AG04449 (cell line): ENCODE data around the gene SLC13A5.
A peak's percentile ranks its signal among the peaks of the same experiment; 100 is the strongest.

Source experiments
- CTCF ChIA-PET: fragments of 350-600 bp; formaldehyde crosslinking; extraction: SDS; loops from one replicate; lab custom pipeline; 2021; ENCODE audit warnings: antibody characterized with exemption; lab: Yijun Ruan, JAX
- POLR2A ChIA-PET: fragments of 400-600, 350-600 bp; formaldehyde crosslinking; extraction: SDS; loops from one replicate; lab custom pipeline; 2020; ENCODE audit warnings: antibody characterized with exemption, inconsistent platforms; lab: Yijun Ruan, JAX
- DNase-seq: peaks from one replicate; pipeline ENCODE4 v3.0.0-alpha.2; 2010; ENCODE audit warnings: low read depth, low spot score
- H3K4me3 ChIP-seq: 2 replicates; pipeline ENCODE4 v1.5.1; 2011; ENCODE audit warnings: low read depth, mild to moderate bottlenecking, control low read depth, low read length
- CTCF ChIP-seq: IDR thresholded peaks from one replicate; pipeline ENCODE4 v1.5.1; 2011; ENCODE audit warnings: mild to moderate bottlenecking, moderate library complexity, low read length, control low read depth, inconsistent platforms; ENCODE audit not compliant: insufficient read depth; ENCODE audit errors: missing control alignments

The SLC13A5 gene

GRCh38 chr17:6648181-6648580, 65.0 kb downstream of the SLC13A5 start:
- CTCF ChIA-PET: interaction anchor here (1.0 to 2.2 kb wide), 3 partner anchors 18 to 177 kb away, joined by 5 to 7 read pairs (median 5); no protein-coding TSS in a partner anchor
- no peak overlapping the region for H3K4me3 ChIP-seq
- POLR2A ChIA-PET: no interaction called here
- DNase-seq: no peak
- peak; percentile 8 for TF ChIP-seq CTCF

- POLR2A ChIA-PET: no interaction called here
- no peak for DNase-seq
- CTCF ChIA-PET: no interaction called here
These were observed 69.6 kb downstream of the SLC13A5 start for GRCh38 chr17:6643451-6644125.

GRCh38 chr17:6642592-6642991, 70.6 kb downstream of the SLC13A5 start:
- ChIA-PET CTCF (interaction anchor here (1.8 to 2.2 kb wide), 2 partner anchors 23 to 170 kb away, joined by 6 to 20 read pairs; no protein-coding TSS in a partner anchor), POLR2A (no interaction called here)
- TF ChIP-seq CTCF: no peak
- no peak overlapping the region for H3K4me3 ChIP-seq
- no peak for DNase-seq

More at GRCh38 chr17:6643451-6644125, 69.6 kb downstream of the SLC13A5 start:
- H3K4me3 ChIP-seq: no peak overlapping the region
- TF ChIP-seq CTCF: no peak

DNA sequence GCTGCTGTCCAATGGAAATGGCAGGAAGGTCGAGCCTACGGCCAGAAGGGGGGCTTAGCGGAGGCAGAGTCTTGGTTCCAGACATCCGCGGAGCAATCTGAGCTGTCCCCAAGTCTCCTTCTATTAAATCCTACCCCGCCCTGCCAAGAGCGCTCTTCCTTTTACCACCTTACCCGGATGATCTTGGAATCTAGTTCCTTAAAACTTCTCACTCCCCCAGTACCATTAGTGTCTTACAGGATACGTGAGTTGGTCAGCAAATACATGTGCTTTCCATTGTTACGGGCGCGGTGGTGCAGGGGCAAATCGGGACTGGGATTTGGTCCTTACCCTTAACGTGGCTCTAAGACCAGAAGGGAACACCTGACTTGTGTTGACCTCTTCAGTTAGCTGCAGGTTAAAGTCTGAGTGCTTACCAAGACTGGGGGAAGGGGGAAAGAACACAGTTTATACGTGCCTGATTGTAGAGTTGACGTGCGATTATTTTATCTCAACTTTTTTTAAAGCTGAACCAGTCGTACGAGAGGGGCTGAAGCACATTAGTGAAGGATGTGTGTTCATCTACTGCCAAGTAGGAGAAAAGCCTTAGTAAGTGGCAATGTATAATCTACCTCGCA, 71.8 kb downstream of the SLC13A5 start:
- TF ChIP-seq CTCF: no peak
- ChIA-PET CTCF (interaction anchor here (0.9 to 2.2 kb wide), 5 partner anchors 9 to 269 kb away, joined by 3 to 20 read pairs (median 6); no protein-coding TSS in a partner anchor), POLR2A (interaction anchor here (1.0 kb wide), 1 partner anchor 18 kb away, joined by 3 read pairs; no protein-coding TSS in a partner anchor)
- peak overlapping the region; percentile 97 for H3K4me3 ChIP-seq
- no peak for DNase-seq

DNA sequence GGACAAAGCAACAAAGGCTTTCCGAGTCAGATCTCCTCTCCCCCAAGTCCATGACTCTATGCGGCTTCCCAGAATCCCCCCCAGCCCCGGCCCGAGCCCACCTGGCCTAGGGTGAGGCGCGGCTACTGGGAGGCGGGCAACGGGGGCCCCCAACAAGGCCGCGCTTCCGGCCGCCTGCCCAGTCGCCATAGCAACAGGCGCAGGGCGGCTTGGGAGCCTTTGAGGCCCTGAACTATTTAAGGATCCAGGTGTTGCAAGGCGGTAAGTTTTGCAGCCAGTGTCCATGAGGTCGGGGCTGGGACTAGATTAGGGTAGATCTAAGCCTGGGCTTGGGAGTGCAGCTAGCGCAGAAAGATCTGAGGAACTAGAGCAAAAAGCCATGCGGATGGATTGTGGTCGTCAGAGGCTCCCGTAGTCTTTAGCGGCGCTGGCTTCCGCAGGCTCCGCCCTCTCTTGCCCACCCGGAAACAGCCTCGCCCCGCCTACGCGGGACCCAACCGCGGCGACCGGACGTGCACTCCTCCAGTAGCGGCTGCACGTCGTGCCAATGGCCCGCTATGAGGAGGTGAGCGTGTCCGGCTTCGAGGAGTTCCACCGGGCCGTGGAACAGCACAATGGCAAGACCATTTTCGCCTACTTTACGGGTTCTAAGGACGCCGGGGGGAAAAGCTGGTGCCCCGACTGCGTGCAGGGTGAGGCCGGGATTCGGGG, 72.5 kb downstream of the SLC13A5 start, which contains the start of the genes KIAA0753 and TXNDC17:
KIAA0753 (minus strand) TSS at position 176 of the 711 bp plus-strand sequence. CDS start 5,608 bp downstream, outside the sequence.
TXNDC17 (plus strand) TSS at position 525 of the 711 bp plus-strand sequence; CDS start at position 548, 23 bp downstream.
- ChIA-PET POLR2A (interaction anchor here (1.0 kb wide), 1 partner anchor 17 kb away, joined by 3 read pairs; no protein-coding TSS in a partner anchor), CTCF (interaction anchor here (1.6 to 3.4 kb wide), 5 partner anchors 9 to 168 kb away, joined by 5 to 26 read pairs (median 6); no protein-coding TSS in a partner anchor)
- DNase-seq: peak; percentile 63
- peak within 1 kb of the TSS; percentile 97 for H3K4me3 ChIP-seq
- no peak for TF ChIP-seq CTCF
